Gastroesophageal sphincter (tissue), 3 donors: Measurements from ENCODE around the gene MACROD2.

ENCODE experiments used
- POLR2A ChIP-seq, 2 donors: fragments of 450-650 bp; IDR thresholded peaks; one replicate each; pipeline ENCODE4 v1.6.1; 2017; ENCODE audit warnings: antibody characterized with exemption in 2 of 2, mild to moderate bottlenecking in 2 of 2, moderate library complexity in 1 of 2
- TF ChIP-seq, protein P1 (sequence below), 4 experiments: fragments of 200-600 bp in 2 of 4; fragments of 450-650 bp in 2 of 4; sonication (generic) in 1 of 4; IDR thresholded peaks; one replicate each; pipeline ENCODE4 v1.5.1; 2017 to 2019; ENCODE audit warnings: antibody characterized with exemption in 4 of 4, mild to moderate bottlenecking in 2 of 4, moderate library complexity in 2 of 4

DNA sequence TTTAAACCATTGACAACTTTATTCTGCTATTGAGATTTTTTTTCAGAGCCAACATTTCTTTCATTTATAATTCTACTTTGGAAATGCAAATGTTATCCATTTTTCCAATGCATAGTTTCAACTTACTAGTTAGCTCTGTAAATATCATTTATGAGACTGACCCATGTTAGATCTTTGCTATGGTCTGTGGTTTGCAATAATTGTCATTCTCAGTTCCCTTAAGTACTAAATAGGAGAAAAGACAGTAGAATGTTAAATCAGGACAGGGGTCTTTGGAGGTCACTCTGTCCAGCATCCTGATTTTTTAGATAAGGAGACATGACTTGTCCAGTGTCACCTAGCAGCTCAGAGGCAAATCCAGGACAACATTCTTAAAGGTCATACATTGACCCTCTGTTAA is 864.3 kb downstream of the MACROD2 start:
- TF ChIP-seq POLR2A (IDR thresholded peaks at IDR 0.05): no peak
- TF ChIP-seq, protein P1, sequence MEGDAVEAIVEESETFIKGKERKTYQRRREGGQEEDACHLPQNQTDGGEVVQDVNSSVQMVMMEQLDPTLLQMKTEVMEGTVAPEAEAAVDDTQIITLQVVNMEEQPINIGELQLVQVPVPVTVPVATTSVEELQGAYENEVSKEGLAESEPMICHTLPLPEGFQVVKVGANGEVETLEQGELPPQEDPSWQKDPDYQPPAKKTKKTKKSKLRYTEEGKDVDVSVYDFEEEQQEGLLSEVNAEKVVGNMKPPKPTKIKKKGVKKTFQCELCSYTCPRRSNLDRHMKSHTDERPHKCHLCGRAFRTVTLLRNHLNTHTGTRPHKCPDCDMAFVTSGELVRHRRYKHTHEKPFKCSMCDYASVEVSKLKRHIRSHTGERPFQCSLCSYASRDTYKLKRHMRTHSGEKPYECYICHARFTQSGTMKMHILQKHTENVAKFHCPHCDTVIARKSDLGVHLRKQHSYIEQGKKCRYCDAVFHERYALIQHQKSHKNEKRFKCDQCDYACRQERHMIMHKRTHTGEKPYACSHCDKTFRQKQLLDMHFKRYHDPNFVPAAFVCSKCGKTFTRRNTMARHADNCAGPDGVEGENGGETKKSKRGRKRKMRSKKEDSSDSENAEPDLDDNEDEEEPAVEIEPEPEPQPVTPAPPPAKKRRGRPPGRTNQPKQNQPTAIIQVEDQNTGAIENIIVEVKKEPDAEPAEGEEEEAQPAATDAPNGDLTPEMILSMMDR (IDR thresholded peaks at IDR 0.05): no peak
